Stimulated activated CD8-positive, alpha-beta memory T cell treated with anti-CD3 and anti-CD28 coated beads, Interleukin-15, amount 100 ng/mL, for 48 hours (primary cell): ENCODE measurements around the gene OTOP3.

ENCODE experiments used
- DNase-seq, 2 donors: peaks; one replicate each; pipeline ENCODE4 v3.0.0-alpha.2; 2020; ENCODE audit warnings: low read depth in 2 of 2

Gene OTOP3

DNA sequence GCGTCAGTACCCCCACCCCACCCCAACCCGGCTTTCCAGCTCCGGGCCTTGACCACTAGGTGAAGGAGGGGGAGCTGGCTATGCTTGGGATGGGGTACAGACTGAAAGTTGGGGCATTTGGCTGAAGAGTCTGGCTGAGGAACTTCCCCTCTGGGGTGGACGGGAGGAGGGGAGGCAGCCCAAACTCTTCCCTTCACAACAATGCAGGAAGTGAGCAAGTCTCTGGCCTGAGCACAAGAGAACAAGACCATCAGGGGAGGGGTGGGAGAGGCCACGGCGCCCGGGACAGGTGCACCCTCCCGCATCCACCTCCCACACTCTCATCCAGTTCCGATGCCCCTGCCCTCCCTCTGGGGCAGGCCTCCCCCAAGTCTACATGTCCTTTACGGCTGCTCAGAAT is 18.3 kb upstream of the OTOP3 start:
- DNase-seq, result no peak

- no peak for DNase-seq
Measured at GRCh38 chr17:74918906-74919305, 16.8 kb upstream of the OTOP3 start.

DNA sequence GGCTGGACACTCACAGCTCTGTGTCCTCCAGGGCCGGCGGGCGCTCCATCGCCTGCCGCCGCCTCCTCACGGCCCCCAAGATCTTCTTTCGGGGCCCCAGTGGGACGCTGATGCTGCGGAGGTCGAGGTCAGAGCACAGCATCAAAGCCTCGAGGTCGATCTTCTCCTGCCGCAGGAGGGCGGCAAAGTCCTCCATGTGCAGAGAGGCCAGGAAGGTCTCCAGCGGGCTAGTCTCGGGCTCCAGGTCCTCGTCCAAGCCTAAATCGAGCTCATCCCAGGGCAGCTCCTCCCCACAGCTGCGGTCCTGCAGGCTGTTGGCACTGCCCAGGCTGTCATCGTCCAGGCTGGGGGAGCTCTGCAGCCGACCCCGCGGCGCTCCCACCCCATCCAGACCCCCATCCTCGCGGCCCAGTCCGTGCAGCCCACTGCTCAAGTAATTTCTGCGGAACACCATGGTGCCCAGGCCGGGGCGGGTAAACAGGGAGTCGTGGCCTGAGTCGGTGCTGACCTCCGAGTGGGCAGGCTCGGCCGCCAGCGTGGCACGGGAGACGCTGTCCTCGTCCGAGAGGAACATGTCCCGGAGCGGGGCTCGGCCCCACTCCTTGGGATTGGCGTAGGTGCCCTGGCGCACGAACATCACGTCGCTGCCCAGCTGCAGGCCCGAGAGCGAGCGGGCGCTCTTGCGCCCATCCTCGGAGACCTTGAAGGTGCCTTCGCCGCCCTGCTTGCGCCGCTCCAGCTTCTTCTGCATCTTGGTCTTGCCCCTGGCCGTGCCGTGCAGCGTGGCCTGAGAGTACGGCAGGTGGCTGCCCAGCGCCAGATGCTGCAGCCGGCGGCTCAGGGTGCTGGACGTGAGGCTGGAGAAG is 16.0 kb upstream of the OTOP3 start:
- no peak for DNase-seq

GRCh38 chr17:74920306-74920620 is 15.4 kb upstream of the OTOP3 start:
- DNase-seq, result no peak

DNA sequence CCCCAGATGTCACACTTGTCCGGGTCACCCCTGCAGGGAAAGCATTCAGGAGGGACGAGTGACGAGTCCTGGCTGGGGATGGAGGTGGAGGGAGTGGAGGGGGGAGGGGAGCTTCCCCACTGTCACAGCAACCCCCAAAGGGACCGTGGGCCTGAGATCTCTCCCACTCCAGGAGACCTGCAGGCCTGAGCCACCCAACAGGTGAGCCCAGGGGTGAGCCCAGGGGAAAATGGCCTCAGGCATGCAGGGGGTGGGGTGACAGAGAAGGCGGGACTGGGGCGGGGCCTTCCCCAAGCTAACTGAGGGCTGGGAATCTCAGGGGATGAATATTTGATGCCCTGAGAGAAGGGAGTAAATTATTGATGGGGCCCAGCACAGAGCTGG is 15.1 kb upstream of the OTOP3 start:
- no peak for DNase-seq

- DNase-seq, result no peak
Measured at GRCh38 chr17:74921026-74921681, 14.5 kb upstream of the OTOP3 start.

GRCh38 chr17:74921769-74922168 is 13.9 kb upstream of the OTOP3 start:
- no peak for DNase-seq

- DNase-seq, result no peak
Measured at GRCh38 chr17:74922172-74922571, 13.5 kb upstream of the OTOP3 start.

DNA sequence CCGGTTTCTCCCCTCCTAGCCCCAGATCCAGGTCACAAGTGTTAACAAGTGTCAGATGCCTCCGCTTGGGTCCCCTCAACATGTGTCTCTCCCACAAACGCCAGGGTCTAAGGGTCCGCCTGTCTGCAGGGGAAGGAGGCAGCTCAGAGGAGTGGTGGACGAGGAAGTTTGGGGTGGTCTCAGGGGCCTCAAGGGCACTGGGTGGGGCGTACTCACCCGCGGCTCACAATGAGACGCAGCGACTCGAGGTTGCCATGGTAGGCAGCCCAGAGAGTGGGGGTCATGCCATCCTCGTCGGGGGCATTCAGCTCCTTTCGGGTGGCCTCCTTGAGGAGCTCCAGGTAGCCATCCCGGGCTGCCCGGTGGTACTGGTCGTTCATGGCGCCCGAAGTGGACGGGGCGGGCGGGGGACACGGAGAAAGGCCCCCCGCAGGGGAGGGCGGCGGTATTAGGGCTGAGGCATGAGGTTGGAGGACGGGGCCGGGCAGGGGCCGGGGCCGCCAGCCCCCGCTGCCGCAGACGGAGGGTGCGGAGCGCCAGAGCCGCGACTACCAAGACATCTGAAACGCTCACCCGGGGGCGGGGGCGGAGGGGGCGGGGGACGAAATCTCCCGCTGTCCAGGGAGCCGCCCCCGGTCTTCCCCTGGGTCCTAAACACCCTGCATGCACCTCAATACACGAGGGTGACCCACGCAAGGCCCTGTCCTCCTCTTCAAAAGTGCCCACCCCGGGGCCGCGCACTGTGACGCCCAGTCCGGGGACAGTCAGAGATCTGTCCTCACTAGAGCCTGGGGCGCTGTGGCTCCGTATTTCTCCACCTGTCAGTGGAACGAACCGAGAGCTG is 12.8 kb upstream of the OTOP3 start, which contains the start of gene USH1G:
USH1G (minus strand) TSS at position 562 of the 844 bp plus-strand sequence; CDS start at position 380, 182 bp downstream.
- no peak for DNase-seq

- peak; percentile 45 to 54 for DNase-seq
Measured at GRCh38 chr17:74923538-74924249, 12.0 kb upstream of the OTOP3 start.

- no peak for DNase-seq
Measured at GRCh38 chr17:74924250-74924948, 11.3 kb upstream of the OTOP3 start, which contains the start of gene OTOP2. OTOP2 (plus strand) TSS chr17:74924273; CDS start chr17:74924633, 360 bp downstream.

- no peak for DNase-seq
Measured at GRCh38 chr17:74925242-74925641, 10.5 kb upstream of the OTOP3 start.

- DNase-seq, result no peak
Measured at GRCh38 chr17:74928786-74929185, 6.9 kb upstream of the OTOP3 start.

GRCh38 chr17:74930535-74931036 is 5.1 kb upstream of the OTOP3 start:
- no peak for DNase-seq

DNA sequence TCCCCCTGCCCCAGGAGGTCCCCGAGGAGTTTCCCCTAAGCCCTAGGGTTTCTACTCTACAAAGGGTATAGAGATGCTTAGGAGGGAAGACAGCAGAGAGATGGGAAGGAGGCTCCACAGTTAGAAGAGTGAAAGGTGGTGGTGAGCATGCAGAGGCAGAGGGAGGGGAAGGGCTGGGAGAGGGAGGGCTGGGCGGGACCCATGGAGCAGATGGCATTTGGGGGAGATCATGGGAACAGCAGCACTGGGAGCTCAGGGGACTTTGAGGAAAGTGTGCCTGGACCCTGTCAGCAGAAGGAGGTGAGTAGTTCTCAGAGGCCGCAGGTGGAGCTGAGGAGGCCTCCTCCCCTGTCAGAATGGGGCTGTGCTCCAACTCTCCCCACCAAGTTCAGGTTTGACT is 650 bp upstream of the OTOP3 start:
- DNase-seq, result no peak

- DNase-seq, result no peak
Measured at GRCh38 chr17:74936470-74936799, 737 bp downstream of the OTOP3 start.

GRCh38 chr17:74937064-74938051 is 1.7 kb downstream of the OTOP3 start:
- no peak for DNase-seq

DNA sequence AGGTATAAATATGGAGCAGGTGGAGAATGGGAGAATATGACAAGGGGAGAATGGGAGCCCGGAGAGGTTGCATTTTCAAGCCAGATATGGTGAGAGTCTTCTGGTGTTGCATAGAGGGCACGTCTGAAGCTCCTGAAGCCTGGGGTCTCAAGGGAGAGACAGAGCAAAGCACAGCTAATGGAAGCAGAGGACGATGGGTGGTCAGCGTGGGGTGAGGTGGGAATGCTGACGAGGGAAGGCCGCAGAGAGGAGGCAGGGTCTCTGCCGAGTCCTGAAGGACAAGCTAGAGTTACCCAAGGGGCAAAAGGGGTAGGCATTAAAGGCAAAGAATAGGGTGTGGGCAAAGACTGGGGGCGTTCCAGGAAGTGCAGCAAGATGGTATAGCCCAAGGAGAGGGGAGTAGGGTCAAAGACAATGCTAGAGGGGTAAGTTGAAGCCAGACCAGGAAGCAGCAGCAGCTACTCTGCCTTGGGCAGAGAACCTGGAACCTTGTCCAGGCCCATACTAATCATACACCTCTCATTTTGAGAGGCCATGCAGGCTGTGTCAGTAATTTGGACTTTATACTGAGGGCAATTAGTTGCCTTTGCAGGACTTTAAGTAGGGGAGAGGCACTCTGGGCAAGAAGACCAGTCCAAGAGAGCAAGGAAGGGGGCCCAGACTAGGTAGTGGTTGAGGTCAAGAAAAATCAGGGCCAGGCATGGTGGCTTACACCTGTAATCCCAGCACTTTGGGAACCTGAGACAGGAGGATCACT is 2.7 kb downstream of the OTOP3 start:
- no peak for DNase-seq

GRCh38 chr17:74939534-74939933 is 3.8 kb downstream of the OTOP3 start:
- DNase-seq, result no peak
